RWPE1 (cell line): ENCODE measurements around the gene EEF1AKMT2.
"Not testable (repeated sequence)": the region's sequence is repeated elsewhere in the genome, so short reads cannot be mapped to it uniquely, and the experiment has no call there.

Experiments used
- CTCF ChIA-PET: fragments of 350-600 bp; sonication (Branson Sonifier 250); formaldehyde crosslinking; extraction: SDS; loops from one replicate; lab custom pipeline; 2021; lab: Yijun Ruan, JAX
- POLR2A ChIA-PET: fragments of 400-600 bp; formaldehyde crosslinking; extraction: SDS; loops from one replicate; lab custom pipeline; 2020; ENCODE audit warnings: antibody characterized with exemption; ENCODE audit not compliant: low non-redundant PET; lab: Yijun Ruan, JAX
- DNase-seq: peaks from one replicate; pipeline ENCODE4 v3.0.0; 2012; ENCODE audit warnings: low spot score
- H3K27ac ChIP-seq: fragments of 450-650 bp; 2 replicates; pipeline ENCODE4 v1.5.1; 2017
- CTCF ChIP-seq: fragments of 450-650 bp; conservative IDR thresholded peaks from 2 replicates; pipeline ENCODE4 v1.5.1; 2017; ENCODE audit warnings: low read depth, mild to moderate bottlenecking

Gene EEF1AKMT2

GRCh38 chr10:124748166-124748565 is 43.5 kb downstream of the EEF1AKMT2 start:
- no peak for DNase-seq
- ChIA-PET POLR2A (no interaction called here), CTCF (no interaction called here)
- TF ChIP-seq CTCF = no peak
- peak overlapping the region; percentile 57 for H3K27ac ChIP-seq

- DNase-seq = no peak
- TF ChIP-seq CTCF = no peak
- CTCF ChIA-PET = no interaction called here
- H3K27ac ChIP-seq = no peak overlapping the region
- POLR2A ChIA-PET = no interaction called here
Measured at GRCh38 chr10:124747745-124748144, 43.9 kb downstream of the EEF1AKMT2 start.

- TF ChIP-seq CTCF = no peak
- H3K27ac ChIP-seq = peak overlapping the region; percentile 77
- CTCF ChIA-PET = interaction anchor here (0.6 to 1.1 kb wide), 3 partner anchors 120 to 974 kb away, joined by 3 read pairs; no protein-coding TSS in a partner anchor
- peak; percentile 48 for DNase-seq
- POLR2A ChIA-PET = interaction anchor here (0.6 kb wide), 1 partner anchor 36 kb away, joined by 3 read pairs; no protein-coding TSS in a partner anchor
Measured at GRCh38 chr10:124746992-124747391, 44.7 kb downstream of the EEF1AKMT2 start.

- CTCF ChIA-PET = interaction anchor here (0.5 to 1.1 kb wide), 4 partner anchors 93 to 120 kb away, joined by 3 to 4 read pairs (median 3); no protein-coding TSS in a partner anchor
- DNase-seq, POLR2A ChIA-PET: not testable (repeated sequence)
- peak overlapping the region; percentile 77 for H3K27ac ChIP-seq
Measured at GRCh38 chr10:124746447-124746846, 45.2 kb downstream of the EEF1AKMT2 start.

GRCh38 chr10:124745673-124746072 is 46.0 kb downstream of the EEF1AKMT2 start:
- peak; percentile 56 for DNase-seq
- ChIA-PET POLR2A (no interaction called here), CTCF (interaction anchor here (0.6 to 1.8 kb wide), 11 partner anchors 49 to 859 kb away, joined by 3 to 10 read pairs (median 4); no protein-coding TSS in a partner anchor)
- peak; percentile 44 for TF ChIP-seq CTCF
- no peak overlapping the region for H3K27ac ChIP-seq

- no peak for DNase-seq
- H3K27ac ChIP-seq = no peak overlapping the region
- ChIA-PET CTCF (interaction anchor here (0.6 to 1.8 kb wide), 12 partner anchors 48 to 858 kb away, joined by 3 to 10 read pairs (median 3); partner anchors contain the start of gene ABRAXAS2), POLR2A (no interaction called here)
- TF ChIP-seq CTCF = no peak
Measured at GRCh38 chr10:124745252-124745651, 46.4 kb downstream of the EEF1AKMT2 start.
